ENCODE data around the gene IPPK.

IPPK gene

DNA sequence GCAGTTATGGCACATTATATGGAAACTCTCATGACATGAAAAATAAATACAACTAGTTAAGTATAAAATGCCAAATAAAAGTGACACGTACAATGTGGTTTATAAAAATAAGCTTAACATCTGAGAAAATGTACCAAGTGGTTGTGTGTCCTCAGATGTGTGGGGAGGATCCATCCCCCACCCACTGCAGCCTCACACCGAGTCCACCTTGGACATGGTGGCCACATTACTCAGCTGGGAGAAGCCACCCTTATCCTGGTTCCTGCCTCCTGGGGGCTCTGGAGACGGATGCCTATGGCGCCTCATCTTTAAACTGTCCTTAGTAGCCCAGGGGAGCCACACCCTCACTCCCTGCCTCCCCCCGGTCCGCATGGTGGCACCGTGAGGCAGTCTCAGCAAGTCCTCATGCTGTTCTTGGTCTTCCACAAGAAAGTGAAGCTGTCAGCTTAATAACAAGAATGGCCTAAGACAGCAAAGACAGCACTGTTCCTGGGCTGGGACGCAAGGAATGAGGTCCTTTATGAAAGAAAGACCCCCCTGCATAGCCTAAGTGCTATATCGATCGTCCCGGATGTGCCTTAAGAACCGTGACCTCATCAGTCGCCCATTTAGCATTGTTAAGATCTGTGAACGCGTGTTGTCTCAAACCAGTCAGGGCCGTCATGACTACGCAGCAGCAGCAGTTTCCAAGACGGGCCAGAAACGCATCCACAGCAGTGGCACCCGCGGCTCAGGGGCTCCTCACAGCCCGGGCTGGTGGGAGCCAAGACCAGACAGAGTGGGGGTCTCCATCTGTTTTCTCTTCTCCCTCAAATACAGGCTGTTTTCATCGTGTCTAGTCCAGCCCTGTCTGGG lies 56.4 kb downstream of the IPPK start:
- Histone ChIP-seq H3F3A (ENCODE audit: control insufficient read depth, insufficient read depth) (no peaks in the 10 kb centered on the region), H3K79me2 (ENCODE audit: control insufficient read depth, low read length) (no peaks in the 10 kb centered on the region), H3K4me2 (ENCODE audit: low read length) (no peak overlapping the region), H3K36me3 (ENCODE audit: control insufficient read depth, low read length) (peaks cover 45% of the 10 kb centered on the region), H3K27me3 (ENCODE audit: control insufficient read depth, low read length) (no peaks in the 10 kb centered on the region), H3K9me2 (replicated peaks; ENCODE audit: control insufficient read depth, low read length) (no peaks in the 10 kb centered on the region), H3K4me1 (ENCODE audit: control insufficient read depth, low read length) (no peaks in the 10 kb centered on the region), H3K27ac (ENCODE audit: low read depth, low read length) (no peak overlapping the region), H3K4me3 (ENCODE audit: low read length) (no peak overlapping the region), H4K20me1 (ENCODE audit: control insufficient read depth, insufficient read depth, low read depth, low read length) (no peaks in the 10 kb centered on the region), H3K9me3 (ENCODE audit: control insufficient read depth, insufficient read depth, low read length) (no peaks in the 10 kb centered on the region)
- TF ChIP-seq, protein P1, sequence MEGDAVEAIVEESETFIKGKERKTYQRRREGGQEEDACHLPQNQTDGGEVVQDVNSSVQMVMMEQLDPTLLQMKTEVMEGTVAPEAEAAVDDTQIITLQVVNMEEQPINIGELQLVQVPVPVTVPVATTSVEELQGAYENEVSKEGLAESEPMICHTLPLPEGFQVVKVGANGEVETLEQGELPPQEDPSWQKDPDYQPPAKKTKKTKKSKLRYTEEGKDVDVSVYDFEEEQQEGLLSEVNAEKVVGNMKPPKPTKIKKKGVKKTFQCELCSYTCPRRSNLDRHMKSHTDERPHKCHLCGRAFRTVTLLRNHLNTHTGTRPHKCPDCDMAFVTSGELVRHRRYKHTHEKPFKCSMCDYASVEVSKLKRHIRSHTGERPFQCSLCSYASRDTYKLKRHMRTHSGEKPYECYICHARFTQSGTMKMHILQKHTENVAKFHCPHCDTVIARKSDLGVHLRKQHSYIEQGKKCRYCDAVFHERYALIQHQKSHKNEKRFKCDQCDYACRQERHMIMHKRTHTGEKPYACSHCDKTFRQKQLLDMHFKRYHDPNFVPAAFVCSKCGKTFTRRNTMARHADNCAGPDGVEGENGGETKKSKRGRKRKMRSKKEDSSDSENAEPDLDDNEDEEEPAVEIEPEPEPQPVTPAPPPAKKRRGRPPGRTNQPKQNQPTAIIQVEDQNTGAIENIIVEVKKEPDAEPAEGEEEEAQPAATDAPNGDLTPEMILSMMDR (IDR thresholded peaks at IDR 0.05; ENCODE audit: low read depth, low read length, poor library complexity, severe bottlenecking) = no peak
- no peak for TF ChIP-seq EZH2phosphoT487 (IDR thresholded peaks at IDR 0.05; ENCODE audit: borderline replicate concordance, low read length)

DNA sequence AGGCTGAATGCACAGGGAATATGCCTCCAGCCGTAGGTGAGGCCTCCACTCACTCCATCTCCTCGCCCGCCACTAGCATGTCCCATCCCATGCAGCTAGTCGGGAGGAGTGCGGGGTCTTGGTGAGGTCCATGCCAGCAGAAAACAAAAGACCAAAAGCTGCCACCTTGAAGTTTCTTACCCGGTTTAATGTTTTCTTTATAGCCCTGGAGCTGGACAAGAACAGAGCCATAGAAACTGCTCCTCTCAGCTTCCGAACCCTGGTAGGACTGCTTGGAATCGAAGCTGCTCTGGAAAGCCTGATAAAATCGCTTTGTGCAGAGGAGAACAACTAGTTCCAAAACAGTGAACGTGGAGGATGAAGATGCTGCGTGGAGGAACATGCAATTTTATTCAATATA lies 57.1 kb downstream of the IPPK start:
- no peaks in the 10 kb centered on the region for H3K9me3 ChIP-seq (ENCODE audit: control insufficient read depth, insufficient read depth, low read length)
- H3K4me1 ChIP-seq (ENCODE audit: control insufficient read depth, low read length) = no peaks in the 10 kb centered on the region
- no peaks in the 10 kb centered on the region for H3K27me3 ChIP-seq (ENCODE audit: control insufficient read depth, low read length)
- no peaks in the 10 kb centered on the region for H4K20me1 ChIP-seq (ENCODE audit: control insufficient read depth, insufficient read depth, low read depth, low read length)
- H3K9me2 ChIP-seq (replicated peaks; ENCODE audit: control insufficient read depth, low read length) = no peaks in the 10 kb centered on the region
- H3K36me3 ChIP-seq (ENCODE audit: control insufficient read depth, low read length) = peaks cover 41% of the 10 kb centered on the region
- no peak overlapping the region for H3K4me2 ChIP-seq (ENCODE audit: low read length)
- no peak overlapping the region for H3K4me3 ChIP-seq (ENCODE audit: low read length)
- no peaks in the 10 kb centered on the region for H3F3A ChIP-seq (ENCODE audit: control insufficient read depth, insufficient read depth)
- no peaks in the 10 kb centered on the region for H3K79me2 ChIP-seq (ENCODE audit: control insufficient read depth, low read length)
- H3K27ac ChIP-seq (ENCODE audit: low read depth, low read length) = no peak overlapping the region
- no peak for TF ChIP-seq EZH2phosphoT487 (IDR thresholded peaks at IDR 0.05; ENCODE audit: borderline replicate concordance, low read length)
- TF ChIP-seq, protein P1 (IDR thresholded peaks at IDR 0.05; ENCODE audit: low read depth, low read length, poor library complexity, severe bottlenecking) = no peak

DNA sequence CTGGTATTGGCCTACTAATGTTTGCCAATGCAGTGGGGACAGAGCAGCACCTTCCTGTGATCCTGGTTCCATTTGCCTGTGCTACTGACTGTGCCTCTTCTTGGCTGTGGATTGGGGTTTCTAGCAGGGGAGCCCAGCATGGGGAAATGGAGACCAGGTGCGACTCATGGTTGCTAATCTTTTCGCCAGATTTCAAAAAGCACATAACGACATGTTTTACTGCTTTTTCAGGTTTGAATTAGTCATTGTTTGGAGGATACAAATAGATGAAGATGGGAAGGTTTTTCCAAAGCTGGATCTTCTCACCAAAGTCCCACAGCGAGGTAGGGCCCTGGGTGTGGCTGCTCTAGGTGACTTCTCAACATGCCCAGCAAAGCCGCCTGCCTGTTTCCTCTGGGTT lies 57.6 kb downstream of the IPPK start:
- no peaks in the 10 kb centered on the region for H3K27me3 ChIP-seq (ENCODE audit: control insufficient read depth, low read length)
- no peaks in the 10 kb centered on the region for H3K79me2 ChIP-seq (ENCODE audit: control insufficient read depth, low read length)
- TF ChIP-seq EZH2phosphoT487 (IDR thresholded peaks at IDR 0.05; ENCODE audit: borderline replicate concordance, low read length) = no peak
- TF ChIP-seq, protein P1 (IDR thresholded peaks at IDR 0.05; ENCODE audit: low read depth, low read length, poor library complexity, severe bottlenecking) = no peak
- H3K4me3 ChIP-seq (ENCODE audit: low read length) = no peak overlapping the region
- H3K36me3 ChIP-seq (ENCODE audit: control insufficient read depth, low read length) = peaks cover 41% of the 10 kb centered on the region
- no peaks in the 10 kb centered on the region for H3K9me3 ChIP-seq (ENCODE audit: control insufficient read depth, insufficient read depth, low read length)
- no peak overlapping the region for H3K4me2 ChIP-seq (ENCODE audit: low read length)
- no peaks in the 10 kb centered on the region for H3K4me1 ChIP-seq (ENCODE audit: control insufficient read depth, low read length)
- no peaks in the 10 kb centered on the region for H3K9me2 ChIP-seq (replicated peaks; ENCODE audit: control insufficient read depth, low read length)
- no peaks in the 10 kb centered on the region for H4K20me1 ChIP-seq (ENCODE audit: control insufficient read depth, insufficient read depth, low read depth, low read length)
- H3K27ac ChIP-seq (ENCODE audit: low read depth, low read length) = no peak overlapping the region
- no peaks in the 10 kb centered on the region for H3F3A ChIP-seq (ENCODE audit: control insufficient read depth, insufficient read depth)

All from DOHH2 (cell line).